IMR-90 (cell line): Measurements from ENCODE around the gene SUGCT. TPM values are rescaled to one million over a fixed set of nuclear protein-coding genes. Genes with fewer than 3 reads are reported as not detected.

Experiments used
- ATAC-seq: fragments of 200-7000 bp; cut with Tn5 transposase; 2 replicates; pipeline ENCODE4 v1.9.1; 2020; ENCODE audit warnings: low read depth, mild to moderate bottlenecking, moderate library complexity
- BruUV-seq: library from RNA; stranded (reverse); fragments of 400-500 nt; replicated peaks from 2 replicates; lab custom pipeline; 2021; lab: Mats Ljungman, UMichigan
- CTCF ChIA-PET: fragments of 300-600 bp; formaldehyde crosslinking; extraction: SDS; loops from one replicate; lab custom pipeline; 2021; ENCODE audit warnings: antibody characterized with exemption; lab: Yijun Ruan, JAX
- POLR2A ChIA-PET: fragments of 300-600 bp; sonication (Branson Sonifier 250); formaldehyde crosslinking; loops from one replicate; lab custom pipeline; 2022; ENCODE audit warnings: antibody characterized with exemption; ENCODE audit not compliant: unreplicated experiment; lab: Charles Lee
- DNase-seq: peaks from one replicate; pipeline ENCODE4 v3.0.0; 2013
- H2AFZ ChIP-seq: replicated peaks from 2 replicates; pipeline ENCODE3; 2013; ENCODE audit warnings: low read length, mild to moderate bottlenecking; ENCODE audit not compliant: poor library complexity
- H2AK5ac ChIP-seq: 2 replicates; pipeline ENCODE4 v1.6.1; 2013; ENCODE audit warnings: low read depth, low read length, inconsistent platforms
- H2AK9ac ChIP-seq: replicated peaks from 2 replicates; pipeline ENCODE3; 2013; ENCODE audit warnings: mild to moderate bottlenecking, low read depth, low read length, moderate library complexity; ENCODE audit not compliant: poor library complexity
- H2BK120ac ChIP-seq: 2 replicates; pipeline ENCODE4 v1.6.1; 2013; ENCODE audit warnings: low read depth, low read length, inconsistent platforms
- H2BK15ac ChIP-seq: 3 replicates; pipeline ENCODE4 v1.6.1; 2013; ENCODE audit warnings: low read depth, low read length, inconsistent platforms
- H2BK20ac ChIP-seq: 2 replicates; pipeline ENCODE4 v1.6.1; 2013; ENCODE audit warnings: low read depth, mild to moderate bottlenecking, inconsistent platforms, low read length, moderate library complexity
- H2BK5ac ChIP-seq: 2 replicates; pipeline ENCODE4 v1.6.1; 2013; ENCODE audit warnings: mild to moderate bottlenecking, low read depth, low read length, inconsistent platforms; ENCODE audit not compliant: poor library complexity, severe bottlenecking
- H3K14ac ChIP-seq: replicated peaks from 2 replicates; pipeline ENCODE4 v1.6.1; 2013; ENCODE audit warnings: low read depth, low read length, inconsistent platforms
- H3K18ac ChIP-seq: 2 replicates; pipeline ENCODE4 v1.6.1; 2013; ENCODE audit warnings: low read depth, low read length, control low read depth
- H3K23ac ChIP-seq: 2 replicates; pipeline ENCODE4 v1.6.1; 2013; ENCODE audit warnings: low read depth, low read length, inconsistent platforms
- H3K27ac ChIP-seq: 2 replicates; pipeline ENCODE4 v1.5.1; 2013; ENCODE audit warnings: mild to moderate bottlenecking, control low read depth, low read length; ENCODE audit not compliant: insufficient read depth
- H3K27me3 ChIP-seq: 2 replicates; pipeline ENCODE4 v1.6.1; 2013; ENCODE audit warnings: low read length; ENCODE audit not compliant: control insufficient read depth, insufficient read depth
- H3K36me3 ChIP-seq: 2 replicates; pipeline ENCODE4 v1.6.1; 2013; ENCODE audit warnings: low read length, mixed read lengths; ENCODE audit not compliant: control insufficient read depth, insufficient read depth
- H3K4ac ChIP-seq: 2 replicates; pipeline ENCODE4 v1.6.1; 2013; ENCODE audit warnings: low read depth, low read length, inconsistent platforms
- H3K4me1 ChIP-seq: 2 replicates; pipeline ENCODE4 v1.6.1; 2013; ENCODE audit warnings: low read length, mixed read lengths; ENCODE audit not compliant: control insufficient read depth, insufficient read depth
- H3K4me2 ChIP-seq: 2 replicates; pipeline ENCODE4 v1.6.1; 2013; ENCODE audit warnings: low read depth, mild to moderate bottlenecking, control low read depth, low read length, moderate library complexity
- H3K4me3 ChIP-seq: 2 replicates; pipeline ENCODE4 v1.5.1; 2013; ENCODE audit warnings: low read depth, mild to moderate bottlenecking, control low read depth, low read length, moderate library complexity; ENCODE audit not compliant: insufficient read depth
- H3K56ac ChIP-seq: 2 replicates; pipeline ENCODE4 v1.6.1; 2013; ENCODE audit warnings: low read length, inconsistent platforms; ENCODE audit not compliant: insufficient read depth; ENCODE audit errors: extremely low read depth
- H3K79me1 ChIP-seq, 2 experiments: 2 replicates each; pipeline ENCODE4 v1.6.1; 2013; ENCODE audit warnings: low read length in 2 of 2, inconsistent platforms in 1 of 2, low read depth in 1 of 2
- H3K9ac ChIP-seq: 2 replicates; pipeline ENCODE4 v1.6.1; 2013; ENCODE audit warnings: low read depth, low read length, control low read depth
- H3K9me1 ChIP-seq: 2 replicates; pipeline ENCODE4 v1.6.1; 2013; ENCODE audit warnings: low read length, inconsistent platforms; ENCODE audit not compliant: insufficient read depth
- H3K9me3 ChIP-seq: 2 replicates; pipeline ENCODE4 v1.6.1; 2013; ENCODE audit warnings: low read length; ENCODE audit not compliant: control insufficient read depth, insufficient read depth
- H4K20me1 ChIP-seq: 2 replicates; pipeline ENCODE4 v1.6.1; 2013; ENCODE audit warnings: low read length, inconsistent platforms; ENCODE audit not compliant: insufficient read depth
- H4K5ac ChIP-seq: 2 replicates; pipeline ENCODE4 v1.6.1; 2013; ENCODE audit warnings: mild to moderate bottlenecking, low read depth, low read length, control low read depth
- H4K8ac ChIP-seq, 2 experiments: 2 replicates each; pipeline ENCODE4 v1.6.1; 2013; ENCODE audit warnings: low read depth in 2 of 2, low read length in 2 of 2, control low read depth in 1 of 2, inconsistent platforms in 1 of 2
- H4K91ac ChIP-seq: 2 replicates; pipeline ENCODE4 v1.6.1; 2013; ENCODE audit warnings: low read depth, low read length, inconsistent platforms; ENCODE audit not compliant: insufficient read depth
- CEBPB ChIP-seq: IDR thresholded peaks from 2 replicates; pipeline ENCODE4 v1.6.1; 2012; ENCODE audit warnings: low read depth, low read length, improper control_type of control experiment
- CHD1 ChIP-seq: IDR thresholded peaks from 2 replicates; pipeline ENCODE4 v1.6.1; 2012; ENCODE audit warnings: low read depth, low read length, improper control_type of control experiment
- MAFK ChIP-seq: IDR thresholded peaks from 2 replicates; pipeline ENCODE4 v1.6.1; 2012; ENCODE audit warnings: low read depth, low read length, improper control_type of control experiment
- NFE2L2 ChIP-seq: fragments of 150-350 bp; IDR thresholded peaks from 2 replicates; pipeline ENCODE4 v1.6.1; 2016; ENCODE audit warnings: low read depth, mild to moderate bottlenecking, low read length
- RFX5 ChIP-seq: IDR thresholded peaks from 2 replicates; pipeline ENCODE4 v1.8.0; 2012; ENCODE audit warnings: low read depth, mild to moderate bottlenecking, low read length, moderate library complexity
- USF2 ChIP-seq: fragments of 150-350 bp; IDR thresholded peaks from 2 replicates; pipeline ENCODE4 v1.6.1; 2017; ENCODE audit warnings: mild to moderate bottlenecking, antibody characterized with exemption, low read length, low read depth
- dilution Hi-C: fragments of 300-500 bp; cut with HindIII; formaldehyde crosslinking; loops from one replicate; pipeline ENCODE4 v1.14.3; 2018; ENCODE audit warnings: low sequenced_read_pairs; ENCODE audit not compliant: unreplicated experiment
- in situ Hi-C: fragments of 300-500 bp; cut with MboI; formaldehyde crosslinking; loops from 3 replicates; pipeline ENCODE4 v1.14.3; 2019; ENCODE audit warnings: low sequenced_read_pairs, inconsistent platforms, mixed read lengths
- intact Hi-C: fragments of 100-400 bp; cut with micrococcal nuclease; formaldehyde crosslinking; loops from 2 replicates; pipeline ENCODE4 v1.10.0; 2022
- polyA plus RNA-seq, 3 experiments: library from polyadenylated mRNA; depleted of rRNA; stranded (reverse); fragments of >200 nt; gene quantifications; 2 replicates each; pipeline ENCODE4 v1.2.3, GENCODE V29; 2012; ENCODE audit warnings: low replicate concordance in 1 of 3
- total RNA-seq: library from RNA; depleted of rRNA; stranded (reverse); fragments of >200 nt; gene quantifications from 2 replicates; pipeline ENCODE4 v1.2.3, GENCODE V29; 2012

The SUGCT gene
- total and polyA plus RNA-seq, 2 of the 4 experiments (the other 2 are of a cell fraction) = 5.9 to 8.3 TPM

GRCh38 chr7:40808378-40808942 lies 673.7 kb downstream of the SUGCT start:
- POLR2A ChIA-PET = no interaction called here
- peak; percentile 94 for ATAC-seq
- Histone ChIP-seq H4K20me1 (no peaks in the 10 kb centered on the region), H2AK5ac (peak overlapping the region; percentile 97), H3K4me3 (no peak overlapping the region), H3K14ac (peak overlapping the region; percentile 94), H3K56ac (peak overlapping the region; percentile 84; the same call in 1 of the 2 replicates), H3K9me1 (peaks cover 15% of the 10 kb centered on the region), H2BK120ac (peak overlapping the region; percentile 98), H2AK9ac (peak overlapping the region; percentile 47), H2BK15ac (peak overlapping the region; percentile 90; the same call in 1 of the 3 replicates), H4K5ac (peak overlapping the region; percentile 72), H3K4me1 (peaks cover 12% of the 10 kb centered on the region), H2BK5ac (peak overlapping the region; percentile 96), H3K4ac (peak overlapping the region; percentile 97), H4K91ac (peak overlapping the region; percentile 98), H3K79me1 (peaks cover 0 to 6% of the 10 kb centered on the region in 2 experiments; a peak in 2 of 4 replicates), H3K9me3 (peaks cover 2% of the 10 kb centered on the region; the same call in 1 of the 2 replicates), H3K27me3 (no peaks in the 10 kb centered on the region), H3K27ac (peak overlapping the region; percentile 69), H3K4me2 (no peak overlapping the region), H3K18ac (peak overlapping the region; percentile 58; the same call in 1 of the 2 replicates), H3K23ac (peak overlapping the region; percentile 73; the same call in 1 of the 2 replicates), H3K36me3 (no peaks in the 10 kb centered on the region), H2BK20ac (peak overlapping the region; percentile 96), H4K8ac (peak overlapping the region; percentile 78 to 93; a peak in 3 of 4 replicates), H3K9ac (no peak overlapping the region; the same call in 1 of the 2 replicates), H2AFZ (peak overlapping the region; percentile 7)
- BruUV-seq = no TSS peak
- in situ Hi-C loops = no loop called here
- dilution Hi-C loops = no loop called here
- intact Hi-C loops = no loop called here
- CTCF ChIA-PET = no interaction called here
- TF ChIP-seq MAFK = peak; percentile 8; the same call in 1 of the 2 replicates
- peak; percentile 80 for TF ChIP-seq CEBPB
- no peak for TF ChIP-seq USF2
- no peak for TF ChIP-seq RFX5
- peak; percentile 69 for TF ChIP-seq NFE2L2
- TF ChIP-seq CHD1 = no peak
- peak; percentile 90 for DNase-seq
